ENCODE results near the gene TADA3. TPM values are rescaled to one million over a fixed set of nuclear protein-coding genes. Genes with fewer than 3 reads are reported as not detected.

TADA3 gene
- total and polyA plus RNA-seq, 9 of the 15 experiments (the other 6 are each of a cell fraction or from before 2014, with no cell fraction given): 4.1 to 110 (median 74.8) TPM

GRCh38 chr3:9786825-9787669 is 5.2 kb downstream of the TADA3 start (continued):
- no peak for TF ChIP-seq ZSCAN32 (CRISPR knock-in tag; IDR thresholded peaks at IDR 0.05)
- TF ChIP-seq DMBX1 (CRISPR knock-in tag; IDR thresholded peaks at IDR 0.05; ENCODE audit: borderline replicate concordance): 0 out of 2 replicates have a peak, but pooled peaks have one; percentile 33
- no peak for TF ChIP-seq EP300 (IDR thresholded peaks at IDR 0.05; ENCODE audit: low read length)
- TF ChIP-seq SMARCC2 (IDR thresholded peaks at IDR 0.05; ENCODE audit: low read depth): no peak
- 0 out of 2 replicates have a peak, but pooled peaks have one; percentile 34 for TF ChIP-seq HSF4 (CRISPR knock-in tag; IDR thresholded peaks at IDR 0.05; ENCODE audit: borderline replicate concordance)
- TF ChIP-seq CTCF (IDR thresholded peaks at IDR 0.05 in 2 of 3, conservative IDR thresholded peaks at IDR 0.05 in 1 of 3; ENCODE audit: insufficient read depth in 2 of 3, low read depth in 1 of 3, low read length in 3 of 3): peak; percentile 76 to 96 (median 77)
- TF ChIP-seq, protein P1, sequence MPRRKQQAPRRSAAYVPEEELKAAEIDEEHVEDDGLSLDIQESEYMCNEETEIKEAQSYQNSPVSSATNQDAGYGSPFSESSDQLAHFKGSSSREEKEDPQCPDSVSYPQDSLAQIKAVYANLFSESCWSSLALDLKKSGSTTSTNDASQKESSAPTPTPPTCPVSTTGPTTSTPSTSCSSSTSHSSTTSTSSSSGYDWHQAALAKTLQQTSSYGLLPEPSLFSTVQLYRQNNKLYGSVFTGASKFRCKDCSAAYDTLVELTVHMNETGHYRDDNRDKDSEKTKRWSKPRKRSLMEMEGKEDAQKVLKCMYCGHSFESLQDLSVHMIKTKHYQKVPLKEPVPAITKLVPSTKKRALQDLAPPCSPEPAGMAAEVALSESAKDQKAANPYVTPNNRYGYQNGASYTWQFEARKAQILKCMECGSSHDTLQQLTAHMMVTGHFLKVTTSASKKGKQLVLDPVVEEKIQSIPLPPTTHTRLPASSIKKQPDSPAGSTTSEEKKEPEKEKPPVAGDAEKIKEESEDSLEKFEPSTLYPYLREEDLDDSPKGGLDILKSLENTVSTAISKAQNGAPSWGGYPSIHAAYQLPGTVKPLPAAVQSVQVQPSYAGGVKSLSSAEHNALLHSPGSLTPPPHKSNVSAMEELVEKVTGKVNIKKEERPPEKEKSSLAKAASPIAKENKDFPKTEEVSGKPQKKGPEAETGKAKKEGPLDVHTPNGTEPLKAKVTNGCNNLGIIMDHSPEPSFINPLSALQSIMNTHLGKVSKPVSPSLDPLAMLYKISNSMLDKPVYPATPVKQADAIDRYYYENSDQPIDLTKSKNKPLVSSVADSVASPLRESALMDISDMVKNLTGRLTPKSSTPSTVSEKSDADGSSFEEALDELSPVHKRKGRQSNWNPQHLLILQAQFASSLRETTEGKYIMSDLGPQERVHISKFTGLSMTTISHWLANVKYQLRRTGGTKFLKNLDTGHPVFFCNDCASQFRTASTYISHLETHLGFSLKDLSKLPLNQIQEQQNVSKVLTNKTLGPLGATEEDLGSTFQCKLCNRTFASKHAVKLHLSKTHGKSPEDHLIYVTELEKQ (CRISPR knock-in tag; IDR thresholded peaks at IDR 0.05): no peak
- peak; percentile 62; the same call in 1 of the 2 replicates for TF ChIP-seq HNRNPL (IDR thresholded peaks at IDR 0.05; ENCODE audit: low read depth, low read length)
- TF ChIP-seq RAD21 (CRISPR knock-in tag; conservative IDR thresholded peaks at IDR 0.05 in 1 of 2, IDR thresholded peaks at IDR 0.05 in 1 of 2): 0 out of 4 replicates have a peak, but pooled peaks of 1 of the 2 experiments have one; percentile 2
- TF ChIP-seq SMAD4 (CRISPR knock-in tag; conservative IDR thresholded peaks at IDR 0.05): 0 out of 2 replicates have a peak, but pooled peaks have one; percentile 18
- TF ChIP-seq PHB (CRISPR knock-in tag; IDR thresholded peaks at IDR 0.05): no peak

Measured in K562 (cell line).